ENCODE results near the gene KCNN3.

KCNN3 gene

DNA sequence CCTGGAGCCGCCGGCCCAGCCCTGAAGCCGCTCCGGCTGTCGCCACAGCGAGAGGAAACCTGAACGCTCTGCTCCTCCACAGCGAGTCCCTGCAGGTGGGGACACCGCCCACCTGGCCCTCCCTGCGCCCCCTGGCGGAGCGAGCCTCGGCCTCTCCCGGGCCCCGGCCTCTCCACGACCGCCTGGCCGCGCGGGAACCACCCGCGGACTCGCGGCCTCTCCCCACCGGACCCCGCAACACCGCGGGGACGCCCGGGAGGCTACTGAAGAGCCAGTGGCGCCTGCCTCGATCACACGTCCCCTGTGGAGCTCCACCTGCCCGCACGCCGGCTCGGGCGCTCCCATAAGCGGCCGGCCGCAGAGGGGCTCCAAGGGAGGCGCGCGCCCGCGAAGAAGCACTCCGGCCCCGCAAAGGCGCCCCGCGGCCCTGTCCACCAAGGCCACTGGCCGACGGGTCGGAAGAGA is 109.6 kb downstream of the KCNN3 start:
- no peaks in the 10 kb centered on the region for H3K4me1 ChIP-seq (ENCODE audit: control insufficient read depth, insufficient read depth, low read length)
- peaks cover 23% of the 10 kb centered on the region for H3K27me3 ChIP-seq (ENCODE audit: control insufficient read depth, insufficient read depth, low read length, poor library complexity, severe bottlenecking)
- no peak overlapping the region for H3K27ac ChIP-seq (ENCODE audit: insufficient read depth, low read depth, low read length, poor library complexity, severe bottlenecking)
- H3K4me3 ChIP-seq (ENCODE audit: insufficient read depth, low read depth, low read length), result peak overlapping the region; percentile 44
- WGBS, 2 experiments, result 2 to 3% methylated on average over 54 of the region's 54 CpGs
- no peaks in the 10 kb centered on the region for H3K9me3 ChIP-seq (ENCODE audit: control insufficient read depth, low read length)
- H3K36me3 ChIP-seq (ENCODE audit: control insufficient read depth, insufficient read depth, low read length), result no peaks in the 10 kb centered on the region

DNA sequence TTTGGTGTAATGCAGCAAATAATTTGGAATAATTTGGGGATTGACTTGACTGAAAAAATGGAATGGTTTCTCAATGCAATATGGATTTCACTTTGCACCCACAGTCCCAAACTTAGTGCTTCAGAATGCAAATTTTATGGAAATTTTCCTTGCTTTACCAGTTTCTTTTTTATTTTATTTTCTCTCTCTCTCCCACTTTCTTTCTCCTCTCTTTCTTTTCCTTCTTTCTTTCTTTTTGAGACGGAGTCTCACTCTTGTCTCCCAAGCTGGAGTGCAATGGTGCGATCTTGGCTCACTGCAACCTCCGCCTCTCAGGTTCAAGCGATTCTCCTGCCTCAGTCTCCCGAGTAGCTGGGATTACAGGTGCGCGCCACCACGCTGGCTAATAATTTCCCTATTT is 110.3 kb downstream of the KCNN3 start:
- Histone ChIP-seq H3K9me3 (ENCODE audit: control insufficient read depth, low read length) (no peaks in the 10 kb centered on the region), H3K27me3 (ENCODE audit: control insufficient read depth, insufficient read depth, low read length, poor library complexity, severe bottlenecking) (peaks cover 23% of the 10 kb centered on the region), H3K4me1 (ENCODE audit: control insufficient read depth, insufficient read depth, low read length) (no peaks in the 10 kb centered on the region), H3K36me3 (ENCODE audit: control insufficient read depth, insufficient read depth, low read length) (no peaks in the 10 kb centered on the region), H3K27ac (ENCODE audit: insufficient read depth, low read depth, low read length, poor library complexity, severe bottlenecking) (no peak overlapping the region), H3K4me3 (ENCODE audit: insufficient read depth, low read depth, low read length) (no peak overlapping the region)
- 92 to 97% methylated on average over 8 of the region's 8 CpGs for WGBS, 2 experiments

DNA sequence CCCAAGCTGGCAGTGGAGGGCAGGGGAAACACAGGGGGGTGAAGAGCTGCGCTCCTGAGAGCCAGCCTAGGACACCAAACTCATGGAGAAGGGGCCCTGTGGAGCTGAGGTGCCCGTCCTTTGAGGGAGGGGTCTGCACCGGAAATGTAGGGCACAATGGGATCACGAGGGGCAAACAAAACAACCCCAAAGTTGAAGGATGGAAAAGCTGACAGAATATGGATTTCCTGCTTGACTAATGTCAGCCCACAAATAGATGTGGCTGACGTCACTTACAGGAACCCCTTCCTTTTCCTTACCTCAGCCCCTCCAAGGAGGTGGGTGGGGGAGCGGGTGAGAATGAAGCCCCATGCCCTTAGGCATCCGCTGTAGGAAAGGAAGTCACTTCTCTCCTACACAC is 110.9 kb downstream of the KCNN3 start:
- H3K27me3 ChIP-seq (ENCODE audit: control insufficient read depth, insufficient read depth, low read length, poor library complexity, severe bottlenecking), result peaks cover 23% of the 10 kb centered on the region
- no peak overlapping the region for H3K4me3 ChIP-seq (ENCODE audit: insufficient read depth, low read depth, low read length)
- no peaks in the 10 kb centered on the region for H3K4me1 ChIP-seq (ENCODE audit: control insufficient read depth, insufficient read depth, low read length)
- H3K9me3 ChIP-seq (ENCODE audit: control insufficient read depth, low read length), result no peaks in the 10 kb centered on the region
- 90 to 95% methylated on average over 7 of the region's 7 CpGs for WGBS, 2 experiments
- no peak overlapping the region for H3K27ac ChIP-seq (ENCODE audit: insufficient read depth, low read depth, low read length, poor library complexity, severe bottlenecking)
- H3K36me3 ChIP-seq (ENCODE audit: control insufficient read depth, insufficient read depth, low read length), result no peaks in the 10 kb centered on the region

DNA sequence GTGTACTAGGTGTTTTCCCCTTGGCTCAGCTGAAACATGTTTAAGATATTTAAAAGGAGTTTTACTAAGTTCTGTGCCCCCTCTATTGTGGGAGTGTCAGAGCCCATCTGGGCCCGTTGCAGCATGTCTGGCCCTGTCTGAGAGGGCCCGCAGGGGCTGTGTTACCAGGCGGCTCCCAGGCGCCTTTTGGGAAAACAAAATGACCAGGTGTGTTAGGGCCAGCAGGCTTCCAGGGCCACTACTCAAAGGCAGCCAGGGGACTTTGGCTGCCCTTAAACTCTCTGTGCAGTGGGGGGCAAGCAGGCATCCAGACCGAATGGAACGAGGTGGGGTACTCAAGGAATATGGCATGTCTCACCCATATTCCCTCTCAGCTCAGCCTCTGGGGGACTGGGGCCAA is 111.7 kb downstream of the KCNN3 start:
- no peak overlapping the region for H3K4me3 ChIP-seq (ENCODE audit: insufficient read depth, low read depth, low read length)
- no peaks in the 10 kb centered on the region for H3K36me3 ChIP-seq (ENCODE audit: control insufficient read depth, insufficient read depth, low read length)
- no peak overlapping the region for H3K27ac ChIP-seq (ENCODE audit: insufficient read depth, low read depth, low read length, poor library complexity, severe bottlenecking)
- no peaks in the 10 kb centered on the region for H3K4me1 ChIP-seq (ENCODE audit: control insufficient read depth, insufficient read depth, low read length)
- peaks cover 23% of the 10 kb centered on the region for H3K27me3 ChIP-seq (ENCODE audit: control insufficient read depth, insufficient read depth, low read length, poor library complexity, severe bottlenecking)
- 95 to 96% methylated on average over 6 of the region's 6 CpGs for WGBS, 2 experiments
- no peaks in the 10 kb centered on the region for H3K9me3 ChIP-seq (ENCODE audit: control insufficient read depth, low read length)

DNA sequence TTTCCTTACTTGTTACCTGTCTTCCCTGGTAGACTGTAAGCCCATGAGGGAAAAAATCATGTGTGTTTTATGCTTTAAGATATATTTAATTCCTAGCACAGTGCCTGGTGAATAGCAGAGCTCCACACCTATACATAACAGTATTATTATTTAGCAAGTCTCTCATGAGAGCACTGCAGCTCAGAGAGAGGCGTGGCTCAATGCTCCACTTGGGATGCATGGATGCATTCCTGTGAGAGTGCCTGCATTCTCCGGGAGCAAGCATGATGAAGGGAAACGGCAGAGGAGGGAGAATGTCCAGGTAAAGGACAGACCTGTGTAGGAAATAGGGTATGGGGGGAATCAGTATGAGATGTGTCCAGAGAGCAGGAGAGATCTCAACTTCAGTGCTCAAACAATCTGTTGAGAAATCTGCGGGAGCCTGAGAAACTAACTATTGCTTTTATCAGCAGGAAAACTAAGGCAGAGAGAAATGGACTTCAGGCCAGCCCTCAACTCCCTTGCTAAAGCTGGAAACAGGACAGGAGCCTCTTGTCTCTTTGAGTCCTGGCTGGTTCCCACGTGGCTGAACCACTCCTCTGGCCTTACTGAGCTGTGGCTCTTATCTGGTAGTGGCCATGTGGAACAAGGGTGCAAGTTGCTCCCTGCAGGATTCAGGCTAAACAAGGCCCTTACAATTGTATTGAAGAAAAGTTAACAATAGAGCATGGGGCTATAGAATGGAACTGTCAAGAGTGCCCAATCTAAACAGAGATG is 113.1 kb downstream of the KCNN3 start:
- H3K9me3 ChIP-seq (ENCODE audit: control insufficient read depth, low read length), result no peaks in the 10 kb centered on the region

DNA sequence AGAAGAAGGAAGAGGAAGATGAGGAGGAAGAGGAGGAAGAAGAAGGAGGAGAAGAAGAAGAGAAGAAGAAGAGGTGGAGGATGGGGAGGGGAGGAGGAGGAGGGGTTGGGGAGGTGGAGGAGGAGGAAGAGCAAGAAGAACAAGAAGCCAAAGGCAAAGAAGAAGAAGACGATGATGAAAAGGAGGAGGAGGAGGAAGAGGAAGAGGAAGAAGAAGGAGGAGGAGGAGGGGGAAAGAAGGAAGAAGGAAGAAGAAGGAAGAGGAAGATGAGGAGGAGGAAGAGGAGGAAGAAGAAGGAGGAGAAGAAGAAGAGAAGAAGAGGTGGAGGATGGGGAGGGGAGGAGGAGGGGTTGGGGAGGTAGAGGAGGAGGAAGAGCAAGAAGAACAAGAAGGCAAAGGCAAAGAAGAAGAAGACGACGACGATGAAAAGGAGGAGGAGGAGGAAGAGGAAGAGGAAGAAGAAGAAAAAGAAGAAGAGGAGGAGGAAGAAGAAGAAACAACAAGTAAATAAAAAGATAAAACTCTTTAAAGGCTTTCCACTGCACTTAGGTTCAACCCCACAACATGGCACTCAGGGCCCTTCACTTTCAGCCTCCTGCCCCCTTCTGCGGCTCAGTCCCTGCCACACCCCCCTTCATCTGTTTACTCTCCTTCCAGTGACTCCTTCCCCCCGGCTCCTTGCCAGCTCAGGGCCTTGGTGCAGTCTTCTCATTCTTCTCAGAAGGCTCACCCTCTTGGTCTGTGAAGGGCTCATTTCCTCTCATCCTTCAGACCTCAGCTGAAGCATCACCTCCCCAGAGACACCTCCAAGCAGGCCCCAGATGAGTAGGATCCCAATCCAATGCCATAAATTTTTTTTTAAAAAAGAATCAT is 114.0 kb downstream of the KCNN3 start:
- Histone ChIP-seq H3K4me1 (ENCODE audit: control insufficient read depth, insufficient read depth, low read length) (peaks cover 7% of the 10 kb centered on the region), H3K36me3 (ENCODE audit: control insufficient read depth, insufficient read depth, low read length) (no peaks in the 10 kb centered on the region), H3K27me3 (ENCODE audit: control insufficient read depth, insufficient read depth, low read length, poor library complexity, severe bottlenecking) (peaks cover 19% of the 10 kb centered on the region), H3K4me3 (ENCODE audit: insufficient read depth, low read depth, low read length) (no peak overlapping the region), H3K9me3 (ENCODE audit: control insufficient read depth, low read length) (no peaks in the 10 kb centered on the region), H3K27ac (ENCODE audit: insufficient read depth, low read depth, low read length, poor library complexity, severe bottlenecking) (no peak overlapping the region)
- WGBS, 2 experiments, result 85 to 88% methylated on average over 6 of the region's 6 CpGs

More for the DNA sequence above, 113.1 kb downstream of the KCNN3 start:
- Histone ChIP-seq H3K4me3 (ENCODE audit: insufficient read depth, low read depth, low read length) (no peak overlapping the region), H3K27ac (ENCODE audit: insufficient read depth, low read depth, low read length, poor library complexity, severe bottlenecking) (no peak overlapping the region), H3K27me3 (ENCODE audit: control insufficient read depth, insufficient read depth, low read length, poor library complexity, severe bottlenecking) (peaks cover 23% of the 10 kb centered on the region), H3K36me3 (ENCODE audit: control insufficient read depth, insufficient read depth, low read length) (no peaks in the 10 kb centered on the region), H3K4me1 (ENCODE audit: control insufficient read depth, insufficient read depth, low read length) (no peaks in the 10 kb centered on the region)
- 84 to 87% methylated on average over 5 of the region's 5 CpGs for WGBS, 2 experiments

DNA sequence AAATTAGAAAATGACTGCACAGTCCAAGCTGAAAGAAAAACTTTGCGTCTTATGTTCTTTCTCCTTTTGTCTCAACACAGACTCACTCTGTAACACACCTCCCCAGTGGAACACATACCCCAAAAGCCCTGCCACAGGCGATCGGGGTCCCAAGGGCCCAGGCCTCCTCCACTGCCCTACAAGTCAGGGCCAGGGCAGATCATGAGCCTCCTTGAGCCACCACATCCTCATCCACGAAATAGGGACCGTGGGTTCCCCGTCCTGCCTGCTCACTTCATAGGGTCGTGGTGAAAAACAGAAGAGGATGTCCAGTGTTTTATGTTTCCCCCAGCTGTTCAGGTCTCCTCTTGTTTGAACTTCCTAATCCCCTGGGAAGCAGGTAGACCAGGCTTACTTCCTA is 116.7 kb downstream of the KCNN3 start:
- Histone ChIP-seq H3K27me3 (ENCODE audit: control insufficient read depth, insufficient read depth, low read length, poor library complexity, severe bottlenecking) (no peaks in the 10 kb centered on the region), H3K4me3 (ENCODE audit: insufficient read depth, low read depth, low read length) (no peak overlapping the region), H3K9me3 (ENCODE audit: control insufficient read depth, low read length) (no peaks in the 10 kb centered on the region), H3K4me1 (ENCODE audit: control insufficient read depth, insufficient read depth, low read length) (peaks cover 12% of the 10 kb centered on the region), H3K36me3 (ENCODE audit: control insufficient read depth, insufficient read depth, low read length) (no peaks in the 10 kb centered on the region), H3K27ac (ENCODE audit: insufficient read depth, low read depth, low read length, poor library complexity, severe bottlenecking) (no peak overlapping the region)
- 91 to 94% methylated on average over 7 of the region's 7 CpGs for WGBS, 2 experiments

DNA sequence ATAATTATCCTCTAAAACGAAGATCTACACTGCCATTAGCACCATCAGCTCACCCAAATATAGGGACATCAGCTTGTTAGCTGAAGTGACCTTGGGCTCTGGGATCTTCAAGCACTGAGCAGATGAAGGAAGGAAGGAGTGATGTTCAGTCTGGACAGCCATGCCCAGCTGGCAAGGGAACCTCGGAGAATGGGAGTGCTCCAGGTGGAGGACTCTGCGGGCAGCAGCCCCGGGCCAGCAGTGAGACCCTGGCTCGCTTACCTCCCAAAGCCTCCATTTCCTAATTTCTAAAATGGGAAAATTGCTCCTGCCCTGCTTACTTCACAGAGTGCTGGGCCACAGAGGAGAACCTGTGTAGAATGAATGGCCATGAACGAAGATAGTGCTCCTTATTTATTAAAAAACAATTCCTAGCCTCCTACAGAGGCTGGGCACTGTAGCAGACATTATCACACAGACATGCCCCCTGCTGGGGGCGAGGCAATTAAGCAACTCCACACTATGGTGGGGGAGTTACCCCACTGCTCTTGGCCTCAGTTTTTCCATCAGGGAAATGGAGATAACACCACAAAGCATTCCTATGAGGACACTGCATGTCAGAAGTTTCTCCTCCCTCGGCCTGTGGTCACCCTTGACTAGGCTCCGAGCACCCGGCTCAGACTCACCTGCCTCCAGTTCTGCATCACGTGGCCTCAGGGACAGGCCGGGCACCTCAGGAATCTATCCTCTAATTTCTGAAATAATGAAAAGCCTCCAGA is 117.6 kb downstream of the KCNN3 start:
- H3K4me3 ChIP-seq (ENCODE audit: insufficient read depth, low read depth, low read length), result no peak overlapping the region
- H3K9me3 ChIP-seq (ENCODE audit: control insufficient read depth, low read length), result no peaks in the 10 kb centered on the region
- no peaks in the 10 kb centered on the region for H3K36me3 ChIP-seq (ENCODE audit: control insufficient read depth, insufficient read depth, low read length)
- 87 to 88% methylated on average over 12 of the region's 12 CpGs for WGBS, 2 experiments
- H3K27me3 ChIP-seq (ENCODE audit: control insufficient read depth, insufficient read depth, low read length, poor library complexity, severe bottlenecking), result no peaks in the 10 kb centered on the region
- no peak overlapping the region for H3K27ac ChIP-seq (ENCODE audit: insufficient read depth, low read depth, low read length, poor library complexity, severe bottlenecking)
- H3K4me1 ChIP-seq (ENCODE audit: control insufficient read depth, insufficient read depth, low read length), result peaks cover 21% of the 10 kb centered on the region

DNA sequence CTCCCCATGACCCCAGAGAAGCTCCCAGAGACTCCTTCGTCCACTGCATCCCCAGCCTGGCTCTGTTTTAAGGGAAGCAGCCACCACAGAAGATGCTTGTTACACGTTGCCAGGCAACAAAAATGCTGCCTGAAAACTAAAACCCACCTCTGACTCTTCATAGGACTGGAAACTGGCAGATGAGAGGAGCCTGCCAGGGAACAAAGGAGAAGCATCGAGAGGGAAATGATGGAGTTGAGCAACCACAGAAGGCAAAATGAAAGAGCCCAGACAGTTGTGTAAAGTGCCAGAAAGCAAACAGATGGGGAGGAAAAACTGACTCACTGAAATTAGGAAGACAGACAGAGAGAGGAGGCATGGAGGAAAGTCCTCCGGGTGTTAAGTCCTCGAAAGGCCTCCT is 118.4 kb downstream of the KCNN3 start:
- H3K9me3 ChIP-seq (ENCODE audit: control insufficient read depth, low read length), result no peaks in the 10 kb centered on the region
- no peak overlapping the region for H3K4me3 ChIP-seq (ENCODE audit: insufficient read depth, low read depth, low read length)
- H3K36me3 ChIP-seq (ENCODE audit: control insufficient read depth, insufficient read depth, low read length), result no peaks in the 10 kb centered on the region
- peaks cover 27% of the 10 kb centered on the region for H3K4me1 ChIP-seq (ENCODE audit: control insufficient read depth, insufficient read depth, low read length)
- WGBS, 2 experiments, result 71 to 75% methylated on average over 5 of the region's 5 CpGs
- peak overlapping the region; percentile 42 for H3K27ac ChIP-seq (ENCODE audit: insufficient read depth, low read depth, low read length, poor library complexity, severe bottlenecking)
- no peaks in the 10 kb centered on the region for H3K27me3 ChIP-seq (ENCODE audit: control insufficient read depth, insufficient read depth, low read length, poor library complexity, severe bottlenecking)
